Activated CD4-positive, alpha-beta memory T cell treated with anti-CD3 and anti-CD28 coated beads, Interleukin-2, amount 10 ng/mL, durations not matched to agents 7 days and 5 days (primary cell): ENCODE results near the gene SNX25. TPM values are rescaled to one million over a fixed set of nuclear protein-coding genes. Genes with fewer than 3 reads are reported as not detected.

Source experiments
- CTCF ChIA-PET: fragments of 350-600 bp; sonication (Branson Sonifier 250); formaldehyde crosslinking; loops from one replicate; lab custom pipeline; 2021; ENCODE audit warnings: antibody characterized with exemption, inconsistent platforms; lab: Charles Lee
- POLR2A ChIA-PET: fragments of 350-600 bp; sonication (Branson Sonifier 250); formaldehyde crosslinking; loops from one replicate; lab custom pipeline; 2021; ENCODE audit warnings: antibody characterized with exemption; lab: Charles Lee
- DNase-seq: peaks from one replicate; pipeline ENCODE4 v3.0.0-alpha.2; 2020
- H3K27ac Mint-ChIP-seq: one replicate; pipeline ENCODE4 v1.8.0; 2021; ENCODE audit warnings: mild to moderate bottlenecking, mixed read lengths
- H3K27me3 Mint-ChIP-seq: one replicate; pipeline ENCODE4 v1.8.0; 2021; ENCODE audit warnings: mixed read lengths
- H3K36me3 Mint-ChIP-seq: one replicate; pipeline ENCODE4 v1.8.0; 2021; ENCODE audit warnings: low read depth, mixed read lengths
- H3K4me1 Mint-ChIP-seq: one replicate; pipeline ENCODE4 v1.8.0; 2021; ENCODE audit warnings: mixed read lengths
- H3K4me3 Mint-ChIP-seq: one replicate; pipeline ENCODE4 v1.8.0; 2021; ENCODE audit warnings: mild to moderate bottlenecking, mixed read lengths
- H3K9me3 Mint-ChIP-seq: one replicate; pipeline ENCODE4 v1.8.0; 2021; ENCODE audit warnings: mixed read lengths
- total RNA-seq, 2 experiments: library from RNA; stranded (reverse); gene quantifications; one replicate each; pipeline ENCODE4 v1.2.3, GENCODE V29; 2021

SNX25 gene
- total RNA-seq, 2 experiments from 2014 or later, result 18.0 to 18.5 TPM

DNA sequence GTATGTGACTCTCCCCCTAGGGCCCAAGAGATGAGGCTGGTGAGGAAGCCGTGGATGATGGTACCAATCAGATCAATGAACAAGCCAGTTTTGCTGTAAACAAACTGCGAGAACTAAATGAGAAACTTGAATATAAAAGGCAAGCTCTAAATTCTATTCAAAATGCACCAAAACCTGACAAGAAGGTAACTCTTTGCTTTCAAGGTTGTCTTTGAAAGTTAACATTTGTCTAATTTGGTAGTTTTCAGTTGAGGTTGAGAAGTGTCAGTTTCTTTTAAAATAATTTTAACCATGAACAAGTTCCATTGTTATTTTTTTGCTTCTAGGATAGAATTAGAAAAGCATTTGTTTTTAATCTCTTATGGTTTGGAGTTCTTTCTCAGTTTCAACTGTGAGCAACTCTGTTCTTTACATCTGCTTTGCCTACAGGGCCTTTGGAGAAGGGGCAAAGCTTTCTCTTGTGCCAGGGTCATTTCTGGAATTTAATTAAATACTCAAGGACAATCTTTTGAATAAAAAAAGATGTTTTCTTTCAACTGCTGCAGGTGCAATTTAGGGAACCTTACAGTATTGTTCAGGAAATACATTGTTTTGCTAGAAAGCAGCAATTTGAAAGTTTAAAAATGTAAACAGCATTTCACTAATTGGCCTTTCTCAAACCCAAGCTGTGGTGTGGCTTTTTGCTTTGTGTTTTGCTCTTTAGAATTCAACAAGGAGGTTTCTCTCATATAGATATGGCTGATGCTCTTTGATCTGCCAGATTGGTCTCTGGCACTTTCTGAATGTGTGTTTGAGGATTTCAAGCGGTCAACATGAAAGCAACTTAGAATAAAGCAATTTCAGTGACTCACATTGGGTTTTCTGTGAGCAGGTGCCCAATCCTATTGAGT is 123.4 kb downstream of the SNX25 start:
- H3K36me3 Mint-ChIP-seq, result peaks cover 46% of the 10 kb centered on the region
- H3K4me1 Mint-ChIP-seq, result peaks cover 11% of the 10 kb centered on the region
- H3K4me3 Mint-ChIP-seq, result no peak overlapping the region
- no peak overlapping the region for H3K27ac Mint-ChIP-seq
- ChIA-PET POLR2A (no interaction called here), CTCF (no interaction called here)
- no peak for DNase-seq
- no peaks in the 10 kb centered on the region for H3K27me3 Mint-ChIP-seq
- peaks cover 2% of the 10 kb centered on the region for H3K9me3 Mint-ChIP-seq

DNA sequence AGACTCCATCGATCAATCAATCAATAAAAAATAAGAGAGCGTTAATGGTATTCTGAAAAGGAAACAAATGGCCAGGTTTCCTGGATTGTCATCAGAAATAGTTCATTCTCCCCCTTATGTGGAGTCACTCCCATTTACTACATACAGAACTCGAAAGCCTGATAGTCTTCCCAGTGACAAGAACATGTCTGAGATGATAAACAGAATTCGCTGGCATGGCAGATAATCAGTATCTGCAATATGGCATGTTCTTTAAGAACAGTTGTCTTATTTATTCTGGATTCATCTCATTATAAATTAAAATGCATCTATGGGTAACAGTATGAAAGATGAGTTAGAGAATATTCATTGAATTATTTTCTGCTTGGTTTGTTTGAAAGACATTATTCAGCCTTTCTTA is 124.9 kb downstream of the SNX25 start:
- peaks cover 13% of the 10 kb centered on the region for H3K4me1 Mint-ChIP-seq
- CTCF ChIA-PET, result no interaction called here
- peaks cover 38% of the 10 kb centered on the region for H3K36me3 Mint-ChIP-seq
- H3K9me3 Mint-ChIP-seq, result peaks cover 5% of the 10 kb centered on the region
- H3K27me3 Mint-ChIP-seq, result no peaks in the 10 kb centered on the region
- no peak for DNase-seq
- POLR2A ChIA-PET, result no interaction called here
- H3K4me3 Mint-ChIP-seq, result no peak overlapping the region
- no peak overlapping the region for H3K27ac Mint-ChIP-seq

DNA sequence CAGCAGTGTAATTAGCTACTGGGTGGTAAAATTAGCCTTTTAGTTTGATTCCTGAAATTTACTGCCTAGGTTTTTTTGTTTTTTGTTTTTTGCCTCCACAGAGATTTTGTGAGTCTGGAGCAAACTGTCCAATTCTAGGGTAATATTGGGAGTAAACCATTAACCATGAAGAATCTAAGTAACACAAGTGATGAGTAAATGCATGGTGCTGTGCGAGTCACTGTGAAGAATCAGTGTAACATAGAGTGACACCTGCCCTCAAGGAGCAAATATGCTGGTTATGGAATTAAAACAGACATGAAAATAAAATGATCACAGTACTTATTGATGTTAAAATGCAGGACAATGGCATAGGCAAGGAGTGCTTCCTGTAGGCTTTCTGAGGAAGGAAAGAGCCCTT is 126.2 kb downstream of the SNX25 start:
- H3K9me3 Mint-ChIP-seq, result peaks cover 2% of the 10 kb centered on the region
- peaks cover 25% of the 10 kb centered on the region for H3K4me1 Mint-ChIP-seq
- H3K4me3 Mint-ChIP-seq, result no peak overlapping the region
- DNase-seq, result no peak
- no peaks in the 10 kb centered on the region for H3K27me3 Mint-ChIP-seq
- POLR2A ChIA-PET, result no interaction called here
- CTCF ChIA-PET, result no interaction called here
- H3K36me3 Mint-ChIP-seq, result peaks cover 30% of the 10 kb centered on the region
- no peak overlapping the region for H3K27ac Mint-ChIP-seq

DNA sequence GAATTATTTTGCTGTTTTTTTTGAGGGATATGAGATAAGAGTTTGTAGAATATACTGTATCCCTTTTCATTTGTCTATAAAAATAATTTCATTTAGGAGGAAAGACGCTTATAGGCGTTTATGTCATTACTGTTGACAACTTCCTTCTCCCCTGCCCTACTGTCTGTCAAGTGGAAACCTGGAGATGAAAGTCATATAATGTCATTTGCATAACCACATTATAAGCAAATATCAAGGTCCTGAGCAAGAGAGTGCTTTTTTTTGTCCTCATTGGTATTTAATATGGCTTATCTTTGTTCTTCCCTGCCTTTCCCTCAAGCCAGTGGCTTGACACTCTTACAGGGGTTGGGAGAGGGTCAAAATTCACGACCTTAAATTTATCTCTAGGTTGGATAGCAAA is 130.5 kb downstream of the SNX25 start:
- H3K4me3 Mint-ChIP-seq, result no peak overlapping the region
- H3K27ac Mint-ChIP-seq, result no peak overlapping the region
- no peaks in the 10 kb centered on the region for H3K27me3 Mint-ChIP-seq
- H3K36me3 Mint-ChIP-seq, result peaks cover 39% of the 10 kb centered on the region
- POLR2A ChIA-PET, result no interaction called here
- peaks cover 2% of the 10 kb centered on the region for H3K9me3 Mint-ChIP-seq
- peaks cover 54% of the 10 kb centered on the region for H3K4me1 Mint-ChIP-seq
- DNase-seq, result no peak
- CTCF ChIA-PET, result no interaction called here

DNA sequence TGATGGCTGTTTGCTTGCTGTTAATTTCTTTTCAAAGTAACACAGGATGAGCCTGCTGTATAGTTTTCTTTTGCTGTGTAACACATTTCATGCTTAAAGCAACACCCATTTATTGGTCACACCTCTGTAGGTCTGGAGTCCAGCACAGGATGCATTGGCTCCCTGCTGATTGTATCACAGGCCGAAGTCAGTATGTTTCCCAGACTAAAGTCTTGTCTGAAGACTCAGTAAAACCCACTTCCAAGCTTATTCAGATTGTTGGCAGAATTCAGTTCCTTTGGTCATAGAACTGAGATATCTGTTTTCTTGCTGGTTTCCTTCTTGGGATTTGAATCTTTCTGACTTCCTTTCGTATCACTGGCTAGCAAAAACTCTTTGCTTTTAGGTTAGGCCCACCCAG is 132.0 kb downstream of the SNX25 start:
- CTCF ChIA-PET, result interaction anchor here (1.0 kb wide), 1 partner anchor 11 kb away, joined by 3 read pairs; no protein-coding TSS in a partner anchor
- peaks cover 2% of the 10 kb centered on the region for H3K9me3 Mint-ChIP-seq
- POLR2A ChIA-PET, result no interaction called here
- peak overlapping the region; percentile 81 for H3K27ac Mint-ChIP-seq
- H3K36me3 Mint-ChIP-seq, result peaks cover 34% of the 10 kb centered on the region
- H3K27me3 Mint-ChIP-seq, result no peaks in the 10 kb centered on the region
- DNase-seq, result no peak
- peaks cover 61% of the 10 kb centered on the region for H3K4me1 Mint-ChIP-seq
- no peak overlapping the region for H3K4me3 Mint-ChIP-seq

DNA sequence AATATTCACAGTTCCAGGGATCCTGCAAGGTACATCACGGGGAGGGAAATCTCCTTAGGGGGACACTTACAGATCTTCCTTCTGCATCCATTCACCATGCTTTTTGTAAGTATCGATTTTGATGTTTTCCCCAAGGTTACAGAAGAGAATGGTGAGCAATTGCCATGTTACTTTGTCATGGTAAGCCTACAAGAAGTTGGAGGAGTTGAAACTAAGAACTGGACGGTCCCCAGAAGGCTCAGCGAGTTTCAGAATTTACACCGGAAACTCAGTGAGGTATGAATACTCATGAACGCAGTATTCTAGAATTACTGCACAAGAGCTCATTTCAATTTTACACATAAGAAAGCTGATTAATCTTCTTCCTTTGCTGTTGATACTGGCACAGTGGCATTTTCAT is 132.4 kb downstream of the SNX25 start:
- peaks cover 63% of the 10 kb centered on the region for H3K4me1 Mint-ChIP-seq
- peaks cover 31% of the 10 kb centered on the region for H3K36me3 Mint-ChIP-seq
- H3K27ac Mint-ChIP-seq, result peak overlapping the region; percentile 81
- peaks cover 2% of the 10 kb centered on the region for H3K9me3 Mint-ChIP-seq
- no peaks in the 10 kb centered on the region for H3K27me3 Mint-ChIP-seq
- DNase-seq, result peak; percentile 26
- H3K4me3 Mint-ChIP-seq, result peak overlapping the region; percentile 27
- ChIA-PET CTCF (interaction anchor here (0.6 to 1.0 kb wide), 3 partner anchors 11 to 43 kb away, joined by 3 read pairs; no protein-coding TSS in a partner anchor), POLR2A (no interaction called here)

DNA sequence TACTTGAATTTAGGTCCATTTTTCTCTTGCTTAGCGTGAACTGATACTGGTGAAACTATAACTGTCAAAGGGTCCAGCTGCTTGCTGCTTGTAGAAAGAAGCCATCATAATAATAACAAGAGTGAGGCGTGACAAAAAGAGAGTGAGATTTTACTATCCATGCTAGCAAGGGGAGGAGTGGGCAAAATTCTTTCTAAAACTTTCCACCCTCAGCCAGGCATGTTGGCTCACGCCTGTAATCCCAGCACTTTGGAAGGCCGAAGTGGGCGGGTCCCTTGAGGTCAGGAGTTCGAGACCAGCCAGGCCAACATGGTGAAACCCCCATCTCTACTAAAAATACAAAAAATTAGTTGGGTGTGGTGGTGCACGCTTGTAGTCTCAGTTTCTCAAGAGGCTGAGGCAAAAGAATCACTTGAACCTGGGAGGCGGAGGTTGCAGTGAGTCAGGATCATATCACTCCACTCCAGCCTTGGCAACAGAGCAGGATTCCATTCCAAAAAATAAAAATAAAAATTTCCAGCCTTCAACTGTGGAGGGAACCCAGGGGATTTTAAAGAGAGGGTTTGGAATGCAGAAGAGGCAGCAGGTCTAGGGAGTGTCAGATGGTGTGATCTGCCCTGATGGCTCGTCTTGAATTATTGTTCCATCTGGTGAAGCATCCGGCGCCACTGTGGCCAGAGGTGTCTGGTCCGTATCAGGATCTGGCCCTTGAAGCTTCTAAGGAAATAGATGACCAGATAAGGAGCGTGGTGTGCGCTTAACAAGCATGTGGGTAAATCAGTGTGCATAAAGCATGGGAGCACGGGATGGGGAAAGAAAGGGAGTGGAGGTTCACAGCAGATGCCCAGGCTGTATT is 134.6 kb downstream of the SNX25 start:
- H3K27ac Mint-ChIP-seq, result peak overlapping the region; percentile 83
- H3K36me3 Mint-ChIP-seq, result peaks cover 35% of the 10 kb centered on the region
- peaks cover 64% of the 10 kb centered on the region for H3K4me1 Mint-ChIP-seq

DNA sequence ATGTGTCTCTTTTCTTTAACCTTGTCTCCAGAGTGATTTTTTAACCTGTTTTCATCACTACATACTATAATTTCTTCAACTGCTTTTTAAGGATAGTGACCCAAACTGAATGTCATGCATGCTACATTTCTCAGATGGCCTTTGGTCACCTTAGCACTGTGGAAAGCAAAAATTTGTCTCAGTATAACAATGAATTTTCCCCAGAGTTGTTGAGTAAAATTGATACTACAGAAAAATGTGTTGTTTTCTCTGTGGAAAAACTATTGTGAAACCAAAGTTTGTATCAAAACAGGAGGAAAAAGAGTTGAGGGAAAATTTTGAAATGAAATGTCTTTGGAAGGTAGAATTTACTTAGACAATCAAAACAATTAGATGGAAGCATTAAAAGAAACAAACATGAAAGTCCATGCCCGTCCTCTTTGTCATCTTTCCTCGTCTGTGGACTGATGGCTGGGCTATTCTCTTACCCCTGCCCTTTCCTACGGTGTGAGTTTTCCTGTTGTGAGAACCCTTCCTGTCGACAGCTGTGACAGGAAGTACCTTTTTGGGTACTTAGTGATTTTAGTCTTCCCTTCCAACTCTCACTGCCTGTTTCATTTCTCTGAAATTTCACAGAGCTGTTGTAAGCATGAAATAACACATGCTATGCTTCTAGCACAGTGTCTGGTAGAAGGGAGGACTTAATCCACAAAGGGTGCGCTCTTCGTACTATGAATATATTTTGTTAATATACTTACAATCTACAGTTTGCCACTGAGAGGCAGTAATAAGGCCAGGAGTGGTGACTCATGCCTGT is 135.5 kb downstream of the SNX25 start:
- CTCF ChIA-PET, result interaction anchor here (1.1 kb wide), 1 partner anchor 253 kb away, joined by 3 read pairs; no protein-coding TSS in a partner anchor
- no peak for DNase-seq
- Mint-ChIP-seq H3K4me1 (peaks cover 56% of the 10 kb centered on the region), H3K27me3 (no peaks in the 10 kb centered on the region), H3K27ac (peak overlapping the region; percentile 83), H3K4me3 (peak overlapping the region; percentile 56), H3K9me3 (no peaks in the 10 kb centered on the region), H3K36me3 (peaks cover 35% of the 10 kb centered on the region)
- POLR2A ChIA-PET, result no interaction called here

More for the DNA sequence above, 134.6 kb downstream of the SNX25 start:
- DNase-seq, result no peak
- Mint-ChIP-seq H3K9me3 (no peaks in the 10 kb centered on the region), H3K27me3 (no peaks in the 10 kb centered on the region), H3K4me3 (peak overlapping the region; percentile 56)
- POLR2A ChIA-PET, result no interaction called here
- CTCF ChIA-PET, result no interaction called here

DNA sequence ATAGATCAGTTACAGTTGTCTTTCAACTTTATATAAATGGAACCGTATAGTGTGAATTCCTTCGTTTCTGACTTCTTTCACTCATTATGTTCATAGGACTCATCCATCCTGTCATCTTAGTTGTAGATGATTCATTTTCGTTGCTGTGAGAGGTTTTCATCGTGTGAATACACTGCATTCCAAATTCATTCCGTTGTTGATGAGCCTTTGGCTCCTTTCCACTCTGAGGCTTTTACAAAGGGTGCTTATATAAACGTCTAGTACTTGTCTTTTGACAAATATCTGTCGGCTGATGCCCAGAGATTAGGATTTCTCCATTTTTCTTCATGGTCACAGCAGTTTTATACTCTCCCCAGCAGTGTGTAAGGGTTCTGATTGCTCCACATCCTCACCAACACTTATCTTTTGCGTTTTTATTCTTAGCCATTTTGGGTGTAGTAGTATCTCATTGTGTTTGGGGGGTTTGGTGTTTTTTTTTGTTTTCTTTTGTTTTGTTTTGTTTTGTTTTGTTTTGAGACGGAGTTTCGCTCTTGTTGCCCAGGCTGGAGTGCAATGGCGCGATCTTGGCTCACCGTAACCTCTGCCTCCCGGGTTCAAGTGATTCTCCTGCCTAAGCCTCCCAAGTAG is 137.7 kb downstream of the SNX25 start:
- Mint-ChIP-seq H3K27me3 (no peaks in the 10 kb centered on the region), H3K36me3 (peaks cover 48% of the 10 kb centered on the region), H3K9me3 (no peaks in the 10 kb centered on the region), H3K4me1 (peaks cover 43% of the 10 kb centered on the region), H3K27ac (no peak overlapping the region), H3K4me3 (no peak overlapping the region)
- DNase-seq, result no peak
- POLR2A ChIA-PET, result no interaction called here
- CTCF ChIA-PET, result no interaction called here

DNA sequence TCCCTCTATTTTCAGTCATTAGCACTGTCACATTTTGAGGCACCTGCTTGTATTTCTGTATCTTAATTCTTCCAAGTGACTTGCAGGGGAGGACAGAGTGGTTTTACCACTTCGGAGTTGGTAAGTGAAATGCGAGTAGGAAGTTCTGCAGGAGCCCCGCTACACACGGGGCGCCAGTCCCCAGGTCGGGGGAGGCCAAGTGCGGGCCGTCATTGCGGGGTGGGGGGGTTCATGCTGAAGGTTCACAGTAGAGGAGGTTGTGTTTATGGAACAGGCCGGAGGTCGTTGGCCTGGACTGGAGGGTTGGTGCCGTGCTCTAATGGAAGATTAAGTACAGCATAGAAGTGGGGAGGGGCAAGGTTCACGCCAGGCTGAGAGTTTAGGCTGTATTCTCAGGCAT is 142.3 kb downstream of the SNX25 start:
- H3K9me3 Mint-ChIP-seq, result no peaks in the 10 kb centered on the region
- peaks cover 16% of the 10 kb centered on the region for H3K4me1 Mint-ChIP-seq
- ChIA-PET CTCF (no interaction called here), POLR2A (interaction anchor here (0.7 kb wide), 1 partner anchor 76 kb away, joined by 3 read pairs; no protein-coding TSS in a partner anchor)
- no peaks in the 10 kb centered on the region for H3K27me3 Mint-ChIP-seq
- H3K4me3 Mint-ChIP-seq, result no peak overlapping the region
- DNase-seq, result no peak
- peaks cover 51% of the 10 kb centered on the region for H3K36me3 Mint-ChIP-seq
- no peak overlapping the region for H3K27ac Mint-ChIP-seq

DNA sequence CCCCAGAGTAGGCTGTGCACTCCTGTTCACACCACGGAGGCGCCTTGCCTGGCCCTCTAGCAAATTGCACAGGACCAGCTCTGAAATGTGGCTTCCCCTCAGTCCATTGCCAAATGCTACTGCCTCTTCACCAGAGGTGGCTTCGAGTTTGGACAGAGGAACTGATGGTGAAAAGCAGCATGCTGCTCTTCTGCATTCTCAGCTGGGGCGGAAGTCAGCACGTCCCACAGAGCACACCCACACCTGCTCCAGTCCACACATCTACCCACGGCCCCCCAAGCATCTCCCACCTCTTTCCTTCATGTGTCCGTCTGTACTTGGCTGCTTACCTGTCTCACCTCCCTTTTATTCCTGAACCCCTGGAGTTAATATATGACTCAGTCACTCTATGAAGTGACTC is 142.8 kb downstream of the SNX25 start:
- no peak overlapping the region for H3K4me3 Mint-ChIP-seq
- no peak for DNase-seq
- H3K27me3 Mint-ChIP-seq, result no peaks in the 10 kb centered on the region
- ChIA-PET CTCF (interaction anchor here (1.1 kb wide), 1 partner anchor 10 kb away, joined by 3 read pairs; no protein-coding TSS in a partner anchor), POLR2A (interaction anchor here (0.7 kb wide), 1 partner anchor 77 kb away, joined by 3 read pairs; no protein-coding TSS in a partner anchor)
- no peaks in the 10 kb centered on the region for H3K9me3 Mint-ChIP-seq
- H3K4me1 Mint-ChIP-seq, result peaks cover 13% of the 10 kb centered on the region
- H3K27ac Mint-ChIP-seq, result no peak overlapping the region
- H3K36me3 Mint-ChIP-seq, result peaks cover 46% of the 10 kb centered on the region

DNA sequence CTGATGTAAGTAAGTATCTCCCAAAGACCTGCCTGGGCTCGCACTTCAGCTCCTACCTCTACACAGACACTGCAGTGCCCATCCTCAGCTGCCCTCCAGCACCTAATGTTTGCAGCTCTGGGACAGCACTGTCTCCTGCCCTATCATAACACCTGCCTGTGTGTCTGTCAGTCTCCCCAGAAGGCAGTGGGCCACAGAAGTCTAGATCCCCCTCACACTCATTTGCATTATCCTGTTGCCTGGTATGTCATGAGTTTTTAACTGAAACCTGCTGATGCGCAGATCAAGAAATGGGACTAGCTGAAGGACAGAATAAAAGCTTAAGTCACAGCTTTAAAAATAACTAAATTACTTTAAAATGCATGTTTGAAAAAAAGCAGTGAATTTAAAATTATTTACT is 143.3 kb downstream of the SNX25 start:
- Mint-ChIP-seq H3K36me3 (peaks cover 46% of the 10 kb centered on the region), H3K27me3 (no peaks in the 10 kb centered on the region), H3K4me3 (no peak overlapping the region), H3K4me1 (peaks cover 13% of the 10 kb centered on the region), H3K9me3 (no peaks in the 10 kb centered on the region), H3K27ac (no peak overlapping the region)
- no peak for DNase-seq
- CTCF ChIA-PET, result interaction anchor here (1.1 kb wide), 1 partner anchor 11 kb away, joined by 3 read pairs; no protein-coding TSS in a partner anchor
- POLR2A ChIA-PET, result no interaction called here
